GM19468 (cell line): ENCODE measurements around the gene ZNF565.
A peak's percentile ranks its signal among the peaks of the same experiment; 100 is the strongest.
"Not testable (repeated sequence)": the region's sequence is repeated elsewhere in the genome, so short reads cannot be mapped to it uniquely, and the experiment has no call there.

Experiments used
- ATAC-seq: cut with Tn5 transposase; IDR thresholded peaks from one replicate; pipeline ENCODE4 v1.9.1; 2021; ENCODE audit warnings: mild to moderate bottlenecking, moderate library complexity, moderate number of reproducible peaks; ENCODE audit not compliant: unreplicated experiment; ENCODE audit errors: extremely low read depth

The ZNF565 gene

GRCh38 chr19:36152352-36153091 is 61.9 kb downstream of the ZNF565 start, which contains the start of gene COX7A1:
Gene COX7A1 (minus strand): TSS chr19:36152447. CDS start chr19:36152407, 40 bp downstream.
- no peak for ATAC-seq

- ATAC-seq: no peak
These were observed 62.5 kb downstream of the ZNF565 start for GRCh38 chr19:36152019-36152351.

GRCh38 chr19:36151144-36152018 is 63.1 kb downstream of the ZNF565 start:
- no peak for ATAC-seq

GRCh38 chr19:36150586-36150985 is 63.9 kb downstream of the ZNF565 start:
- no peak for ATAC-seq

- no peak for ATAC-seq
These were observed 64.6 kb downstream of the ZNF565 start for GRCh38 chr19:36149673-36150406.

- ATAC-seq: no peak
These were observed 69.8 kb downstream of the ZNF565 start for GRCh38 chr19:36144624-36145023.

- ATAC-seq: no peak
These were observed 72.0 kb downstream of the ZNF565 start for GRCh38 chr19:36142496-36142895.

GRCh38 chr19:36142046-36142445 is 72.4 kb downstream of the ZNF565 start:
- no peak for ATAC-seq

GRCh38 chr19:36141039-36141927 is 73.2 kb downstream of the ZNF565 start:
- ATAC-seq: no peak

- ATAC-seq: no peak
These were observed 74.0 kb downstream of the ZNF565 start for GRCh38 chr19:36140304-36141038.

GRCh38 chr19:36139473-36140303 is 74.8 kb downstream of the ZNF565 start, which contains the start of gene CAPNS1:
Gene CAPNS1 (plus strand): TSS chr19:36140066. CDS start chr19:36141012, 946 bp downstream.
- ATAC-seq: peak; percentile 73

- ATAC-seq: no peak
These were observed 75.4 kb downstream of the ZNF565 start for GRCh38 chr19:36139120-36139472.

- no peak for ATAC-seq
These were observed 77.3 kb downstream of the ZNF565 start for GRCh38 chr19:36136964-36137686.

GRCh38 chr19:36134867-36135266 is 79.6 kb downstream of the ZNF565 start:
- ATAC-seq: not testable (repeated sequence)
